Bronchial epithelial cell (primary cell): Measurements from ENCODE around the gene ARHGAP22. TPM values are rescaled to one million over a fixed set of nuclear protein-coding genes. Genes with fewer than 3 reads are reported as not detected.

Source experiments
- DNase-seq: peaks from one replicate; pipeline ENCODE4 v3.0.0-alpha.2; 2010; ENCODE audit warnings: low read depth
- FAIRE-seq: peaks from 2 replicates; lab custom pipeline; 2011; peaks lifted over from hg19 to GRCh38; lab: Jason Lieb, UNC
- H3K27me3 ChIP-seq: 2 replicates; pipeline ENCODE4 v1.5.1; 2011; ENCODE audit warnings: low read length; ENCODE audit not compliant: control insufficient read depth, insufficient read depth
- H3K36me3 ChIP-seq: 2 replicates; pipeline ENCODE4 v1.5.1; 2011; ENCODE audit warnings: low read length; ENCODE audit not compliant: control insufficient read depth, insufficient read depth
- H3K4me3 ChIP-seq: 2 replicates; pipeline ENCODE4 v1.5.1; 2011; ENCODE audit warnings: mild to moderate bottlenecking, low read depth, low read length, control low read depth
- total RNA-seq: library from RNA; depleted of rRNA; stranded (reverse); fragments of >200 nt; gene quantifications from 2 replicates; pipeline ENCODE4 v1.2.1, GENCODE V29; 2014
- TF ChIP-seq, protein P1 (sequence below): IDR thresholded peaks from 2 replicates; pipeline ENCODE4 v1.5.1; 2011; ENCODE audit warnings: mild to moderate bottlenecking, moderate library complexity, low read length, control low read depth, inconsistent platforms; ENCODE audit not compliant: insufficient read depth, severe bottlenecking

ARHGAP22 gene
- total RNA-seq, 1 donor from 2014 or later, result 9.0 TPM

DNA sequence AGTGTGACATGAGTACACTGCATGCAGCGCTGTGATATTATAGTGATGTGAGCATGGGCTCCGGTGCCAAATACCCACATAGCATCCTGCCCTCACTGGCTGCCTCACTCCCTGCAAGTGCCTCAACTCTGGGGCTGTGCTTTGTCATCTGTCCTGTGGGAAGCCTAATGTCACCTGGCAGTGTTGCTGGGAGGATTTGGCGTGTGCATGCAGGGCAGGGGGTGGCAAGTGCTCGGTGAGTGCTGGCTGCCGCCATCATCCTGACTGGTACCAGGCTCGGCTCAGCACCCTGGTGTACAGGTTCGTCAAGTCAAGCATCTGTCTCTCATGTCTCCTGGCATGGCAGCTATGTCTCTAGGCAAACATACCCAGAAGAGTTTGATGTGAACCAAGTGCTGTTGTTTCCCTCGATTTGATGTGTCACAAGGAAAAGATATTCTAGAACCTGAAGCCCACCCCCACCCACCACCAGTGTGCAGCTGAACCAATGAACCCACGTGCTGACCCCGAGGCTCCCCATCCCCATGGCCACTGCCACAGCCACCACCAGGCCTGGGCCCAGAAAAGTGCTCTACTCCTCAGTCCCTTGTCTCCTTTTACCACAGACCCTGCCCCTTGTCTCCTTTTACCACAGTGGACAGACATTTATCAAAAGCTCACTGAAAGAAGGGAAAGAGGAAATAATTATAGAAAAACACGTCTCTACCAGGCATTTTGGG lies 162.6 kb downstream of the ARHGAP22 start:
- H3K4me3 ChIP-seq, result no peak overlapping the region
- H3K27me3 ChIP-seq, result no peaks in the 10 kb centered on the region
- DNase-seq, result no peak
- TF ChIP-seq, protein P1, sequence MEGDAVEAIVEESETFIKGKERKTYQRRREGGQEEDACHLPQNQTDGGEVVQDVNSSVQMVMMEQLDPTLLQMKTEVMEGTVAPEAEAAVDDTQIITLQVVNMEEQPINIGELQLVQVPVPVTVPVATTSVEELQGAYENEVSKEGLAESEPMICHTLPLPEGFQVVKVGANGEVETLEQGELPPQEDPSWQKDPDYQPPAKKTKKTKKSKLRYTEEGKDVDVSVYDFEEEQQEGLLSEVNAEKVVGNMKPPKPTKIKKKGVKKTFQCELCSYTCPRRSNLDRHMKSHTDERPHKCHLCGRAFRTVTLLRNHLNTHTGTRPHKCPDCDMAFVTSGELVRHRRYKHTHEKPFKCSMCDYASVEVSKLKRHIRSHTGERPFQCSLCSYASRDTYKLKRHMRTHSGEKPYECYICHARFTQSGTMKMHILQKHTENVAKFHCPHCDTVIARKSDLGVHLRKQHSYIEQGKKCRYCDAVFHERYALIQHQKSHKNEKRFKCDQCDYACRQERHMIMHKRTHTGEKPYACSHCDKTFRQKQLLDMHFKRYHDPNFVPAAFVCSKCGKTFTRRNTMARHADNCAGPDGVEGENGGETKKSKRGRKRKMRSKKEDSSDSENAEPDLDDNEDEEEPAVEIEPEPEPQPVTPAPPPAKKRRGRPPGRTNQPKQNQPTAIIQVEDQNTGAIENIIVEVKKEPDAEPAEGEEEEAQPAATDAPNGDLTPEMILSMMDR, result no peak
- H3K36me3 ChIP-seq, result peaks cover 1% of the 10 kb centered on the region
- no peak for FAIRE-seq

DNA sequence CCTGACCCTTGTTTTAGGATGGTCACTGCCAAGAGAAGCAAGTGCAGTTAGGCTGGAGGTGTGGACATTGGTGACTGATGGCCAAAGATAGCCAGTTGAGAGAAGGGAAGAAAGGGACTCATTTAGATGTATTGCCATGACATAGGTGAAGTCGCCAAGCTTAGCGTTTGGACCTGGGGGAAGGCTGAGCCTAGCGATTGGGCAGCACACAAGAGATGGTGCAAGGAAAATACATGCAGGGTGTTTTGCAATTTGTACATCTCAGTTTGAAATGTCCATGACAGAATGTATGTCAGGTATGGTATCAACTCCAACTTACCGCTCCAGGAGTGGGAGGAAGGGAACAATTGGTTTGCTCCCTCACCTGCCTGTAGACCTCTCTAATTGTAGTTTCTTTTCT lies 164.1 kb downstream of the ARHGAP22 start:
- Histone ChIP-seq H3K4me3 (no peak overlapping the region), H3K27me3 (no peaks in the 10 kb centered on the region), H3K36me3 (no peaks in the 10 kb centered on the region)
- no peak for FAIRE-seq
- TF ChIP-seq, protein P1, result no peak
- DNase-seq, result no peak

DNA sequence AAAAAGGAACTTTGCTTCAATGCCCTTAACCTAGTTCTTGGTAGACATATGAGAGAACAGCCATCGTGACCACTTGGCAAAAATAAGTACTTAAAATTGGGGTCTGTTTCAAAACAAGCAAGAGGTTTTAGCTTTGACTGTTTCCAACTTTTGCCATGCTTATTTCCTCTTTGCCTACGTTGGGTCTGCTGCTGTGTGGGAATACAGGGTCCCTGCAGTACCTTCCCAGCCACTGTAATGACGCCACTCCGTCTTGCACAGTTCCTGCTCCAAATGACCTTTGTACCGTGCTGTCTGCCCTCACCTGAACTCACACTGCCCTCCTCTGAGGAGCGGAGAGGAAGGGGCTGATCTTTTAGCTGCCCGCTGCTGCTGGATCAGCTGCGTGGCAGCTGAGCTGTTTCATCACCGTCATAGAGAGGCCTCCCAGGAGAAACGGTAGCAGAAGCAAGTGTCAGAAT lies 165.3 kb downstream of the ARHGAP22 start:
- peaks cover 1% of the 10 kb centered on the region for H3K36me3 ChIP-seq
- TF ChIP-seq, protein P1, result no peak
- no peak for FAIRE-seq

DNA sequence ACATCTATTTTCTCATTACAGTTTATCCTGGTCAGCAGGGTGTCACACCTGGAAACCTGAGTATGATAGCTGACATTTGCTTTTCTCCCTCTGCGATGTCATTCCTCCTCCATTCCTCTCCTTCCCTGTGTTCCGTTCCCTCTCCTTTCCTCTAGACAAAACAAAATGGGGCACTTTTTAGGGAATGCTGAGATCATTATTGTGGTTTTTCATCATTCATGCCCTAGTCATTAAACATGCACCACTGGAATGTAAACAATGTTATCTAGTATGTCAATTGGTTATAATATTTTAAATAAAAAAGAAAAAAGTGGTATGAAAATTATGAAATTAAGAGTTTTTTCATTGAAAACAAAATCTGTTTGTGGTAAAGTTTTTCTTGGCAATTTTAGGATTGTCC lies 165.8 kb downstream of the ARHGAP22 start:
- no peaks in the 10 kb centered on the region for H3K27me3 ChIP-seq
- H3K4me3 ChIP-seq, result no peak overlapping the region
- TF ChIP-seq, protein P1, result no peak
- DNase-seq (peak; percentile 69), FAIRE-seq (no peak)
- peaks cover 1% of the 10 kb centered on the region for H3K36me3 ChIP-seq

More for the DNA sequence above, 165.3 kb downstream of the ARHGAP22 start:
- no peaks in the 10 kb centered on the region for H3K27me3 ChIP-seq
- H3K4me3 ChIP-seq, result no peak overlapping the region
- DNase-seq, result no peak

DNA sequence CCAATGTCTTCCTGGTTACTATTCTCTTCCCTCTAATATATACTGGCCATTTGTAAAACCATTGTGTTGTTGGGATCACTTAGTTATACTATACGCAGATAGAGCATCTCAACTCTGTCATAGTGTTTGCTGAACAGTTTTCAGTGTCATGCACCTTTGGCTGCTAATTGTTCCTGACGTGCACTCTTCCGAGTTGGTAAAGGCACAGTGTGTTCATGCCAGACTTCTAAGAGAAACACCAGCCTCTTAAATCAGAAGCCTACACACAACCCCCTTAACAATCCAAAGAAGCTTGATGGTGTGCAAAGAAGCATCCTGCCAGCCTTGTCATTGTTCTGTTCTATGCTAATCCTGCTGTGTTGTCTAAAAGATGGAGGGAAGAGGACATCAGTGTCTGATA lies 167.3 kb downstream of the ARHGAP22 start:
- TF ChIP-seq, protein P1, result no peak
- peaks cover 1% of the 10 kb centered on the region for H3K36me3 ChIP-seq
- DNase-seq (no peak), FAIRE-seq (no peak)
- no peaks in the 10 kb centered on the region for H3K27me3 ChIP-seq
- no peak overlapping the region for H3K4me3 ChIP-seq
